Measurements from ENCODE around the gene PSORS1C2. TPM values are rescaled to one million over a fixed set of nuclear protein-coding genes. Genes with fewer than 3 reads are reported as not detected.
A peak's percentile ranks its signal among the peaks of the same experiment; 100 is the strongest.

Gene PSORS1C2
- total RNA-seq, 3 donors from 2014 or later, result not detected

GRCh38 chr6:31157513-31158139, 18.8 kb upstream of the PSORS1C2 start, which contains the start of gene CCHCR1:
TSS of gene CCHCR1 (minus strand) at chr6:31157802. CDS start at chr6:31157600, 202 bp downstream.
- H3K4me3 ChIP-seq, result peak within 1 kb of the TSS; percentile 3
- peaks cover 17% of the 10 kb centered on the region for H3K4me1 ChIP-seq (ENCODE audit: low read depth)
- peak; percentile 35 for ATAC-seq
- TF ChIP-seq, protein P1, sequence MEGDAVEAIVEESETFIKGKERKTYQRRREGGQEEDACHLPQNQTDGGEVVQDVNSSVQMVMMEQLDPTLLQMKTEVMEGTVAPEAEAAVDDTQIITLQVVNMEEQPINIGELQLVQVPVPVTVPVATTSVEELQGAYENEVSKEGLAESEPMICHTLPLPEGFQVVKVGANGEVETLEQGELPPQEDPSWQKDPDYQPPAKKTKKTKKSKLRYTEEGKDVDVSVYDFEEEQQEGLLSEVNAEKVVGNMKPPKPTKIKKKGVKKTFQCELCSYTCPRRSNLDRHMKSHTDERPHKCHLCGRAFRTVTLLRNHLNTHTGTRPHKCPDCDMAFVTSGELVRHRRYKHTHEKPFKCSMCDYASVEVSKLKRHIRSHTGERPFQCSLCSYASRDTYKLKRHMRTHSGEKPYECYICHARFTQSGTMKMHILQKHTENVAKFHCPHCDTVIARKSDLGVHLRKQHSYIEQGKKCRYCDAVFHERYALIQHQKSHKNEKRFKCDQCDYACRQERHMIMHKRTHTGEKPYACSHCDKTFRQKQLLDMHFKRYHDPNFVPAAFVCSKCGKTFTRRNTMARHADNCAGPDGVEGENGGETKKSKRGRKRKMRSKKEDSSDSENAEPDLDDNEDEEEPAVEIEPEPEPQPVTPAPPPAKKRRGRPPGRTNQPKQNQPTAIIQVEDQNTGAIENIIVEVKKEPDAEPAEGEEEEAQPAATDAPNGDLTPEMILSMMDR (IDR thresholded peaks at IDR 0.05), result no peak
- no peaks in the 10 kb centered on the region for H3K9me3 ChIP-seq
- intact Hi-C loops (cut with DNase I, micrococcal nuclease), result no loop called here
- DNase-seq, result no peak
- H3K36me3 ChIP-seq (ENCODE audit: low read depth), result no peaks in the 10 kb centered on the region

DNA sequence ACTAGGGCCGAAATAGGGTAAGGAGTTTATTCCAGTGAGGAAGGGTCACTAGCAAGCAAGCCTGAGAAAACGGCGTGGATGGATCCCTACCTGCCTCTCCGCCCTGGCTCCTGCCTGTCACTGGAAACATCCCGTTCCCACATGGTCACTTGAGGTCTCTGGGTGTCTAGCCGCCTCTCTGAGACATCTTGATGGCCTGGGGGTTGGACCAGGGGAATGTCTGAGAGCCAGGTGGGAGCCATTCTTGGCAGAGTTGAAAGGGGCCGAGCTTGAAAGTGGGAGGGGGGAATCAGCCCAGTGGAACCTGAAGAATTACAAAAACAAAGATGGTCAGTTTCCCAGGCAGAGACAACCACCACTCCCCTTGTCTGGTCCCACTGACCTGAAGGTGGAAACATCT, 17.8 kb upstream of the PSORS1C2 start:
- no peaks in the 10 kb centered on the region for H3K9me3 ChIP-seq
- no peak for DNase-seq
- no peaks in the 10 kb centered on the region for H3K36me3 ChIP-seq (ENCODE audit: low read depth)
- H3K4me1 ChIP-seq (ENCODE audit: low read depth), result peaks cover 17% of the 10 kb centered on the region
- TF ChIP-seq, protein P1 (IDR thresholded peaks at IDR 0.05), result no peak
- no peak for ATAC-seq
- H3K4me3 ChIP-seq, result no peak overlapping the region
- intact Hi-C loops (cut with DNase I, micrococcal nuclease), result no loop called here

- intact Hi-C loops (cut with DNase I, micrococcal nuclease), result no loop called here
- H3K9me3 ChIP-seq, result no peaks in the 10 kb centered on the region
- no peak for ATAC-seq
- H3K36me3 ChIP-seq (ENCODE audit: low read depth), result no peaks in the 10 kb centered on the region
- TF ChIP-seq, protein P1 (IDR thresholded peaks at IDR 0.05), result no peak
- no peak overlapping the region for H3K4me3 ChIP-seq
- no peak for DNase-seq
- peaks cover 14% of the 10 kb centered on the region for H3K4me1 ChIP-seq (ENCODE audit: low read depth)
Measured at GRCh38 chr6:31154436-31154835, 15.6 kb upstream of the PSORS1C2 start.

GRCh38 chr6:31152781-31153180, 13.9 kb upstream of the PSORS1C2 start:
- H3K4me1 ChIP-seq (ENCODE audit: low read depth), result peaks cover 6% of the 10 kb centered on the region
- no peak overlapping the region for H3K4me3 ChIP-seq
- H3K36me3 ChIP-seq (ENCODE audit: low read depth), result no peaks in the 10 kb centered on the region
- no peaks in the 10 kb centered on the region for H3K9me3 ChIP-seq
- TF ChIP-seq, protein P1 (IDR thresholded peaks at IDR 0.05), result no peak
- intact Hi-C loops (cut with DNase I, micrococcal nuclease), result no loop called here
- no peak for ATAC-seq
- no peak for DNase-seq

DNA sequence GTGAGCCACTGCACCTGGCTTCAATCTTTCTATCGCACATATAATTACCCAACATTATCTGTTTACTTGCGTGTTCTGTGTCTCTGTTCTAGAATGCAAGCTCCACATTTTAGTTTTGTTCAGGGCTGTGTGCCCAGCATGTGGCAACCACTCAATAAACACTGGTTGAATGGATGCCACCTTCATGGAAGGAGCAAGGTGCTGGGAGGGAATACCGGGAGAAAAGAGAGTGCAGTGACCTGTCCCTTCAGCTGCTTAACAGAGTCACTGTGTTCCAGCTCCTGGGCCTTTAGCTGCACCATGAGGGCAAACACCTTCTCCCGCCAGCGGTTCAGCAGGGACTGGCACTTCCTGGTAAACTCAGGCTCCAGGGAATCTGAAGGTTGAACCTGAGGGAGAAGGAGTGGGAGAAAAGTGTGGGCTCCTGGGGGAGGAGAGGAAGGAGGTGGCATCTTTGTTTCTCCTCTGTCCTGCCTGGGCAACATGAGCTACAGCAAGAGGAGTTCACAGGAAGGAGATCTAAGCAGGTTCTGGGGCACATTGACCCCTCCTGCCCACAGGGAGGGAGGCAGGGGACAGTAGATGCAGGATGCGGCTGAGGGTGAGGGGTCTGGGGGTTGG, 11.1 kb upstream of the PSORS1C2 start:
- TF ChIP-seq, protein P1 (IDR thresholded peaks at IDR 0.05), result no peak
- H3K36me3 ChIP-seq (ENCODE audit: low read depth), result no peaks in the 10 kb centered on the region
- ATAC-seq, result no peak

More for the DNA sequence above, 11.1 kb upstream of the PSORS1C2 start:
- DNase-seq, result no peak
- Histone ChIP-seq H3K4me3 (no peak overlapping the region), H3K9me3 (no peaks in the 10 kb centered on the region), H3K4me1 (ENCODE audit: low read depth) (peaks cover 7% of the 10 kb centered on the region)
- intact Hi-C loops (cut with DNase I, micrococcal nuclease), result no loop called here
